ENCODE measurements around the gene RBBP4.
"Not testable (repeated sequence)": the region's sequence is repeated elsewhere in the genome, so short reads cannot be mapped to it uniquely, and the experiment has no call there.

Gene RBBP4

DNA sequence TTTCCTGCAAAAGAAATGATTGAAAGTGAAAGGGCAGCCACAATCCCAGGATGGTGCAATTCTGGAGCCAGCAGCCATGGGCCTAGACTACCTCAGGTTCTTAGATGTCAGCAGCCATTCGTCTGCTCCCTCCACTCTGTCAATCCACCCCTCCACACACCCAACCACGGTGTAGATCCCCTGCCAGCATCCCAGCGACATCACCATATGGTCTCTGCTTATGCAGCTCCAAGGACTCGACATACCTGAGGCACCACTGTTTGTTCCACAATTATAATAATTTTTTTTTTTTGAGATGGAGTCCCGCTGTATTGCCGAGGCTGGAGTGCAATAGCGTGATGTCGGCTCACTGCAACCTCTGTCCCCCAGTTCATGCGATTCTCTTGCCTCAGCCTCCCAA is 45.0 kb downstream of the RBBP4 start:
- DNase-seq, result no peak

DNA sequence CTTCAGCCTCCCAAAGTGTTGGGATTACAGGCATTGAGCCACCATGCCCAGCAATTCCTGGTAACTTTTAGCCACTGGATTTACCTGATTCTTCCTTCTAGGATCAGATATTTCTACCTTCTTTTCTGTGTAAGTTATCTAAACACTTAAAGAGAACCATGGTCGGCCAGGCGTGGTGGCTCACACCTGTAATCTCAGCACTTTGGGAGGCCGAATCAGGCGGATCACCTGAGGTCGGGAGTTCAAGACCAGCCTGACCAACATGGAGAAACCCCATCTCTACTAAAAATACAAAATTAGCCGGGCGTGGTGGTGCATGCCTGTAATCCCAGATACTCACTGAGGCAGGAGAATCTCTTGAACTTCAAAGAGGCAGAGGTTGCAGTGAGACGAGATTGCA is 46.0 kb downstream of the RBBP4 start:
- not testable (repeated sequence) for DNase-seq

GRCh38 chr1:32701421-32701911 is 50.5 kb downstream of the RBBP4 start:
- no peak for DNase-seq

GRCh38 chr1:32701951-32702598 is 51.1 kb downstream of the RBBP4 start:
- no peak for DNase-seq

- DNase-seq, result no peak
Observed at GRCh38 chr1:32702599-32703478, 51.8 kb downstream of the RBBP4 start, which contains the start of gene SYNC. Gene SYNC (minus strand): TSS chr1:32702770. CDS start chr1:32702660, 110 bp downstream.

- no peak for DNase-seq
Observed at GRCh38 chr1:32703479-32704291, 52.7 kb downstream of the RBBP4 start.

GRCh38 chr1:32705516-32705915 is 54.5 kb downstream of the RBBP4 start:
- no peak for DNase-seq

DNA sequence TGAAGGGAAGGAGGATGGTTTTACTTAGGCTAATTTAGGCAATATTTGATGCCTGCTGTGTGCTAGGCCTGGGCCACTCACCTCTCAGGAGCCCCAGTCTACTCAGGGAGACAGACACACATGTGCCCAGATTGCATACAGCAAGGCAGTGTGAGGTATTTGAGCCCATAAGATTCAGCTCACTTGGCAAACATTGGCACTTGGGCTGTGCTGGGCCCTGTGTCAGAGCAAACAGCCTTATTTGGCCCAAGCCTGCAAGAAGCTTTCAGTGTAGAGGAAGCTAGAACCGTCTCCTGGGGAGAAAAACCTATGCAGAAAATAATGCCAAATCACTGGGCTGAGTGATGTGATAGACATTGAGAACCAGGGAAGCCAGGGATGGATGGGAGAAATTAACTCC is 55.5 kb downstream of the RBBP4 start:
- DNase-seq, result no peak

GRCh38 chr1:32709075-32709474 is 58.1 kb downstream of the RBBP4 start:
- DNase-seq, result no peak

GRCh38 chr1:32709476-32709875 is 58.5 kb downstream of the RBBP4 start:
- DNase-seq, result no peak

- DNase-seq, result not testable (repeated sequence)
Observed at GRCh38 chr1:32711221-32711620, 60.2 kb downstream of the RBBP4 start.

DNA sequence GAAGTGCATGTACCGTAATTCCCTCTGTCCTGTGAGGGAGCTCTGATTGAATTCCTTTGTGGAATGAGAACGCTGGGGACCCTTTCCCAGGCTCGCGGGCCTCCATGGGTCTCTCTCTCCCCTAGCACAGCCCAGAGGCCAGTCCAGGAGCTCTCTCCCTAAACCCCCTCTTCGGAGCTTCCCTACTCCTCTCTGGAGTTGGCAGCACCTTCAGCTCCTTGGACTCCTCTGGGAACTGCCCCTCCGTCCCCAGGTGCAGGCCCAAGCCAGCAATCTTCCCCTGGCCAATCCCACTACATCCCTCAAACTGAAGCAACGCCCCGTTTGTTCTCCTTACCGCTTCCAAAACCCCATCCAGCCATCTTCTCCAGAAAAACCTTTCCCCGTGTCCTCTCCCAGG is 62.1 kb downstream of the RBBP4 start:
- DNase-seq, result no peak

DNA sequence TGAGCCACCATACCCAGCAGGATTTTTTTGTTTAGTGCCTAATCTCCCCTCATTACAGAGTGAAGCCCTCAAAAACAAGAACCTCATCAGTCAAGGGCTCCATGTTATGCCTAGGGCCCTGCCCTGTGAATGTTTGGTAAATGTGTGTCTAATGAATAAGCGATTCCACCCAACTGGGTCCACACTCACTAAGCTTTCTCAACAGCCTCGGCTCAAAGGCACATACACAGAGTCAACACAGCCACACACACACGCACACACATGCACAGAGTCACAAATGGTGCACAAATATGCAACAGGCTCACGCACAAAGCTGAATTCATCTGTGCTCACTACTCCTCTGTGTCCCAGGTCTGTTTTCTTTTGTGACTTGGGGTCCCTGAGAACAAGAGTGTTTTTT is 63.3 kb downstream of the RBBP4 start:
- no peak for DNase-seq

DNA sequence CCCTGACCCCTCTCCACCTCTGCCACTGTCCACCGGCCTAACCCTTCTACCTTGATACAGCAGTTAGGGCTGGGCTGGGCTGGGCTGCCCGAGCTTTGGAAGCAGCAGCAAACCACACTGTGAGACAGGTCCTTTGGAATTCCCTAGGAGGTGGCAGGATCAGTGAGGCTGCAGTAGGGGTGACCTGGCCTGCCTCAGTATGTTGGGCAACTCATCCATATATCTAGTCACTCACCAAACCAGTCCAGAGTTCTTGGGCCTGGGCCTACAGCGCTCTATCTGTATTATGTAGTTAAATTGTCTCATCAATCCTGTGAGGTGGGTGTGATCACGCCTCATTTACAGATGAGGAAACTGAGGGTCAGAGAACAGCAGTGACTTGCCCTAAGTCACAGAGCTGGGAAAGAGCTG is 64.9 kb downstream of the RBBP4 start:
- DNase-seq, result no peak

DNA sequence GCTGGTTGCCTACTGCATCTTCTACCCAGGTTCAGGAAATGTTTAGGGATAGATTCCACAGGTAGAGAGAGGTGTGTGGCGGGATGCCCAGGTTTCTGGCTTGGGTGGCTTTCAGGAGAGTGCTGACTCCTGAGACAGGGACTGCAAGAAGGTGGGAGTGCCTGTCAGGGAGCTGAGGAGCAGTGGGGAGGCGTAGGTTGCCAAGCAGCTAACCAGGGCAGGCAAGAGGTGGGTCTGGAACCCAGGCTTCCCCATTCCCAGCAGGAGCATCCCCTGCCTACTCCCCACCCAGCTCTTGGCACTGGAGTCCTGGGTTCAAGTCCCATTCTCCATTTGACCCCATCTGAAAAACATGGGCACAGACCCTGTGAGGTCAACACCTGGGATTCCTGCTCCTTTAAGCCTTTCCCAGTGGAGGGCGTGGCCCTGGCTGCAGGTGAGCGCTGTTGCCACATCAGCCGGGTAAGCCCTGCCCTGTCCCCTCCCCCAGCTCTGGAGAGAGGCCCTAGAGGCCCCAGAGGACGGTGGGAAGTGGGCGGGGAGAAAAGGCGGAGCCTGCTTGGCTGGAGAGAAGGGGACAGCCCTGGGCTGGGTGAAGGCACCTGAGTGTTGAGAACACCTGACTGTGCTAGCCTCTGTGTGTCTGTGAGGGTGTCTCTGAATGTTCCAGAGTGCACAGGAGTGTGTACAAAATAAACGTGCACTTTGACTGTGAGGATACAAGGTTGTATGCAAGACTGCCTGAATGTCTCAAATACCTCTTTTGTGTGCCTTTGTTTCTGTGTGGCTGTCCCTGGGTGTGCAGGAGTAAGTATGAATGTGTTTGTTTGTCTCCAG is 65.5 kb downstream of the RBBP4 start:
- peak; percentile 32 for DNase-seq

DNA sequence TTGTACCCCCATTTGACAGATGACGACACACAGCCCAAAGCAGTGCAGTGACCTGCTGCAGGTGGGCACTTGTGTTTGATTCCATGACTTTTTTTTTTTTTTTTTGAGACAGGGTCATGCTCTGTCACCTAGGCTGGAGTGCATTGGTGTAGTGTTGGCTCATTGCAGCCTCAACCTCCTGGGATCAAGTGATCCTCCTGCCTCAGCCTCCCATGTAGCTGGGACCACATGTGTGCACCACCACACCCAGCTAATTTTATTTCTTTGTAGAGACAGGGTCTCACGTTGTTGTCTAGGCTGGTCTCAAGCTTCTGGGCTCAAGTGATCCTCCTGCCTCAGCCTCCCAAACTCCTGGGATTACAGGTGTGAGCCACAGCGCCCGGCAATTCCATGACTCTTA is 66.5 kb downstream of the RBBP4 start:
- DNase-seq, result no peak

GRCh38 chr1:32718036-32718435 is 67.0 kb downstream of the RBBP4 start:
- no peak for DNase-seq

DNA sequence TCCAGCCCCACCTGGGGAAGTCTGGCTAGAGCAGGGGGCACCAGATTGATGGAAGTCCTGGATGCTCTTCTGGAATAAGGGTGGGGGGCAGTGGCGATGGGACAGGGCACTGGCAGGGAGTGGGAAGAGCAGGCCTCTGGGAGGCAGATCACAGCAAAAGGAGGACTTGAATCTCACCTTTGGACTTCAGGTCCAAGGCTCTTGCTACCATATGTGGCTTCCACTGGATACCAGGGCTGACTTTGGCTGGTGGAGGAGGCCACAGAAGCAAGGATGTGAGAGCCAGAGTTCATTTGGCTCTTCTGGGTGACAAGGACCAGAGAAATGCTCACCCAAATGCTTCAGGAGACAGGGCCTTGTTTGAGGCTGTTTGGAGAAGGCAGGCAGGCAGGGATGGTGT is 67.5 kb downstream of the RBBP4 start:
- DNase-seq, result no peak

- DNase-seq, result no peak
Observed at GRCh38 chr1:32719681-32720275, 68.8 kb downstream of the RBBP4 start.

GRCh38 chr1:32724678-32725614 is 73.9 kb downstream of the RBBP4 start:
- no peak for DNase-seq

DNA sequence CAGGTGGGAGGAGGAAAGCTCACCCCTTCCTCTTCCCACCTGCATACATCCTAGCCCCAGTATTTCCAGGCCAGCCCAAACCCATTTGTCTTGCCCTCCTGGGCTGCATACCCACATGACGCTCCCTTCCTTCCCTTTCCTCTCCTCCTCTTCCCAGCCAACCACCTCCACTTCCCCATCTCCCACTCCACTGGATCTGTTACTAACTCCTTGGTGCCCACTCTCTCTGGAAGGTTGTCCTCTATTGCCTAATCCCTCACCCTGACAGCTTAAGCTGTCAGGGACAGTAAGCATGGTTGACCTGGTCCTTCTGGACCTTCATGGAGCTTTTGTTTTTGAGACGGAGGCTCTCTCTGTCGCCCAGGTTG is 74.6 kb downstream of the RBBP4 start:
- no peak for DNase-seq
